HG02885 (cell line): Measurements from ENCODE around the gene TMEM258.

Experiments
- ATAC-seq: cut with Tn5 transposase; IDR thresholded peaks from one replicate; pipeline ENCODE4 v1.9.1; 2021; ENCODE audit warnings: mild to moderate bottlenecking; ENCODE audit not compliant: unreplicated experiment, poor library complexity

Gene TMEM258

GRCh38 chr11:61777234-61778090, 14.9 kb downstream of the TMEM258 start:
- ATAC-seq: no peak

GRCh38 chr11:61776561-61777075, 15.8 kb downstream of the TMEM258 start:
- peak; percentile 54 for ATAC-seq

DNA sequence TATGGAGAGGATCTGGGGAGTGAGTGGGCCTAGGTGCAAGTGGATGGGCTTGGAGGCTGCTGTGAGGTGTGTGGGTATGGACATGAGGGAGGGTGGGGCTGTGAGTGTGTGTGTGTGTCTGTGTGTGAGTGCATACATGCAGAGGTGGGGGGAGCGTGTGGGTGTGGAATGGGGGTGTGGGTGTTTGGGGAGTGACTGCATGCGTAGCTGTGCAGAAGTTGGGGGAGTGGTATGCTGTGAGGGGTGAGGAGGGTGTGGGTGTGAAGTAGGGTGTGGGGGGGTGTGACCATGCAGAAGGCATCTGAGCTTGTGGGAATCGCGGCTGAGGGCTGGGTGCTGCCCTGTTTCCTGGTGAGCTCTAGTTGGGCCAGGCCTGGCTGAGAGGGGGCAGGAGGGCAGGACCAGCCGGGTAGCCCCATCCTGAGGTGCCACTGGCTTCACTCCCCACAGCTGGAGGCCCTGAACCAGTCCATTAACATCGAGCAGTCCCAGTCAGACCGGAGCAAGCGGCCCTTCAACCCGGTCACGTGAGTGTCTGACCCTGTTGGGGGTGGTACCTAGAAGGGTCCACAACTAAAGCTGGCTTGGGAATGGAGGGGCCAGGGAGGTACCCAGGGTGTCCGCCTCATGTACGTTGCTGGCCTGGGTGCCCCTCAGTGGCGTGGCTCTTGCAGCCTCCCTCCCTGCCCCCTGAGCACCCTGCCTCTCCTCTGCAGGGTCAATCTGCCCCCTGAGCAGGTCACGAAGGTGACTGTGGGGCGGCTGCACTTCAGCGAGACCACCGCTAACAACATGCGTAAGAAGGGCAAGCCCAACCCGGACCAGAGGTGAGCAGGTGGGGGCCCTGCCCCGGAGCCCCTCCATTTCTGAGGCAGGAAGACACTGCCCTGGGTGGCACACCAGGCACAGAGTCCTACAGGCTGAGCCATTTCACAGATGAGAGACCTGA, 16.5 kb downstream of the TMEM258 start:
- no peak for ATAC-seq

DNA sequence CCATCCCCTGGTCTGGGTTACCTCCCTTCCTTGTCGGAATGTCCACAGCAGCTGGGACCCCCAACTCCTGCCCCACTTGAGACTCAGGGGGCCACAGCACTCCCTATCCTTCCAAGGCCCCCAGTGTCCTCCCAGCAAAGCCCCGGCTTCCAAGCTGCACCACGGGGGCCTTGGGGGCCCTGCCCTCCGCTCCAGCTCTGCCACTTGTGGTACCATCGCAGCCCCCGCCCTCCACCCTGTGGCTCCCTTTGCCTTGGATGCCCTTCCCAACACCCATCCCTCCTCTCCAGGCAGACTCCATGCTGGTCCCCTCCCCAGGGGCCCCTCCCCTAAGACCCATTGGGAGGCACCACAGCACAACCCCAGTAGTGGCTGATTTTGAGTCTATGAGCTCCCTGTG, 17.3 kb downstream of the TMEM258 start:
- no peak for ATAC-seq

DNA sequence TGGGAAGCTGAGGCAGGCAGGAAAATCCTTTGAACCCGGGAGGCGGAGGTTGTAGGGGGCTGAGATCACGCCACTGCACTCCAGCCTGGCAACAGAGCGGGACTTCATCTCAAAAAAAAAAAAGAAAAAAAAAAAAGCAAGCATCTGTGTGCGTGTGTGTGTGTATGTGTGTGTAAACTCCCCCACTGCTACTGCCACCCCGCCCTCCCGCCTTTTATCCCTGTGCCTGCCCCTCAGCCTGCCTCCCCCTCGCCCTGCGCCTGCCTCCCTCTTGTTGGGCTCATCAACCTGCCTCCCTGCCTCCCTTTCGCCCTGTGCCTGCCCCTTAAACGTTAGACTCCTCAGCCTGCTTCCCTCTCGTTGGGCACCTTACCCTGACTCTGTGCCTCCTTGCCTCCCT, 18.0 kb downstream of the TMEM258 start:
- no peak for ATAC-seq

DNA sequence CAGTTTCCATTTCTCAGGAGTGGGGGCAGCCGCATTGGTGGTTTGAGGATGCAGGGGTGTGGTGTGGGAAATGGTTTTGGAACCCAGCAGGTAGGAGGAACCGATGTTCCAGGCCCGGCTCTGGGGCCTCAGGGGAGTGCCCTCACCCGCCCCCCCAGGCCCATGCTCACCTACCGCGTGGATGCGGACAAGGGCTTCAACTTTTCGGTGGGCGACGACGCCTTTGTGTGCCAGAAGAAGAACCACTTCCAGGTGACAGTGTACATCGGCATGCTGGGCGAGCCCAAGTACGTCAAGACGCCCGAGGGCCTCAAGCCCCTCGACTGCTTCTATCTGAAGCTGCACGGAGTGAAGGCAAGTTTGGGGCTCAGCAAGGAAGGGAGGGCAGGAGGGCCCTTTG, 18.6 kb downstream of the TMEM258 start:
- no peak for ATAC-seq

- ATAC-seq: no peak
Measured at GRCh38 chr11:61773356-61773755, 19.0 kb downstream of the TMEM258 start.

DNA sequence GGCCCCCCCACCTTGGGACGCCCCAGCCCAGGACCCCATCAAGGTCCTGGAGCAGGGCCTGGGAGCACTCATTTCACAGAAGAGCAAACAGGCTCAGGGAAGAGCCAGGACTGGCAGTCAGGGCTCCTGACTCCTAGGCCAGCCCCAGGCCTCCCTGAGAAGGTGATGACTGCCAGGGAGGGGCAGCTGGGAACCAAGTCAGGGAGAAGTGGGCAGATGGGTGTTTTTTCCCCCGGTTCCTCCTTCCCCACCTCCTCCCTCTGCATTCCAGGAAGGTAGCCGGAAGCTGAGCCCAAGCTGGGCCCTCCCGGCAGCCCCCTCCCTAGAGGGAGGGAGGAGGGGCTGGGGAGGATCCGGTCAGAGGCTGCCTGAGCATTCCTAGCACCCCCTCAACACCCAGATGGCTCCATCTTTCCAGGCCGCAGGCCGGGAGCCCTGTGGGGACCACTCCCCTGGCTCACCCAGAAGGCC, 20.4 kb downstream of the TMEM258 start:
- ATAC-seq: no peak

DNA sequence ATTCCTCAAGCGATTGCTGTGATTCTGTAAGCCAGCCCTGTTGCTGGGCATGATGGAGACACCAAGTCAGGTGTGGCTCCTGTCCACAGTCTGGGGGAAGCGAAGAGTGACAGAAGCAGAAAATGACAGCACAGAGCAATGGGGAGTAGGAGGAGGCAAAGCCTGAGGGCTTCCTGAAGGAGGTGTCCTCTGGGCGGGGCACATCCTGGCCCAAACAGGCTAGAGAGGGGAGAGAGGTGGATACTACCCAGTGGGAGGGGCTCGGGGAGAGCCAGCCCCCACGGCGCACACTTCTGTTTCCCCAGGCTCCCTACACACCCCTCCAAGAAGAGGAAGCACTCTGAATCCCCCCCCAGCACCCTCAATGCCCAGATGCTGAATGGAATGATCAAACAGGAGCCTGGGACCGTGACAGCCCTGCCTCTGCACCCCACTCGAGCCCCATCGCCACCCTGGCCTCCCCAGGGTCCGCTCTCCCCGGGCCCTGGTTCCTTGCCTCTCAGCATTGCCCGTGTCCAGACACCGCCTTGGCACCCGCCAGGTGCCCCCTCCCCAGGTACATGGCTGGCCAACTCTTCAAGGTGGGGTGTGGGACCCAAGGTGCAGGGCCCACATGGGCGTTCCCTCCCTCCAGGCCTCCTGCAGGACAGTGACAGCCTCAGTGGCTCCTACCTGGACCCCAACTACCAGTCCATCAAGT, 21.1 kb downstream of the TMEM258 start:
- ATAC-seq: no peak

- no peak for ATAC-seq
Measured at GRCh38 chr11:61769946-61770683, 22.3 kb downstream of the TMEM258 start.

GRCh38 chr11:61769169-61769920, 23.1 kb downstream of the TMEM258 start:
- ATAC-seq: no peak

DNA sequence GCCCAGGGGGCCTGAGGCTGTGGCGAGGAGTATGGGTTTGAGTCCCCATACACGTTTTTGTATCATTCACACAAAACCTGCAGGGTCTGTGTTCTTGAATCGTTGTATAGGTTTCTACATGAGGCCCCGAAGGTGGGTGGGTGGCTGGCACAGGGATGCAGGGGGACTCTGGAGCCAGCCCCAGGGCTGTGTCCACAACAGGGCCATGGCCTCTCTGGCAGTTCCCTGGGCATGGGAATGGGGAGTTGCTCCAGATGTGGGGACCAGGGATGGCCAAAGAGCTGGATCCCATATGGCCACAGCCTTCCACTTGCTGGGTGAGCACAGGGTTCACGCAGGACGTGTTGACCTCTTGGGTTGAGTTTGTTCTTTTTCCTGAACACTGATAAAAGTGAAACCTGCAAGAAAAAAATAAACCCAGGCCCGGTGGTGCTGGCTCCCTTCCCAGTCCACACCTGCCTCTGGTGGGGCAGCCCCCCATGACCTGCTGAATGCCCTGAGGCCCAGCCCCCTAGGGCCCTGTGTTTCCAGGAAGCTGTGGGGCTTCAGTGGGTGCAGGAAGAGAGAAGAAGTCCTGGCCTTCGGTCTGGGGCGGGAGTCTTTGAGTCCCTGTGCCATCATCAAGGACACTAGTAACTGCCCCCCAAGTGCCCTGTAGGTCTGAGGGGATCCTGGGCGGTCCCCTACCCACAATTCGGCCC, 23.9 kb downstream of the TMEM258 start:
- no peak for ATAC-seq

DNA sequence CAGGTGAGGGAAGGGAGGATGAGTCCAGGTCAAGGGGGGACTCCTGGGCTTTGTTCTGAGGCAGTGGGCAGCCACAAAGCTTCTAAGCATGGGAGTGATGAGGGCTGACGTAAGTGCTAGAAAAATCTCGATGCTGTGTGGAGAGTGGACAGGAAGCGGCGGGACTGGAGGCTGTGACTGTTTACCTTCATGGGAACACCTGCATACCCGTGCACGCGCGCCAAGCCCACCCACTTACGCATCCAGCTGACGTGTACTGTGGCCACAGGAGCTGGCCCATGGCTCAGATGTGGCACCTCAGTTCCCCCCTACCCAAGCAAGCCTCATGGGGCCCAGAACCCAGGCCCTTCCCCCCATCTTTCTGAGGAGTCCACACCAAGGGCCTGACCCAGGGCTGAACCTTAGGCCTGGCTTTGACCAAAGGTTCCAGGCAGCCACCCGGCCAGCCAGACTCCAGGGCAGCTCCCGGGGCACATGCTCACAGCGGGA, 26.0 kb downstream of the TMEM258 start:
- ATAC-seq: no peak

DNA sequence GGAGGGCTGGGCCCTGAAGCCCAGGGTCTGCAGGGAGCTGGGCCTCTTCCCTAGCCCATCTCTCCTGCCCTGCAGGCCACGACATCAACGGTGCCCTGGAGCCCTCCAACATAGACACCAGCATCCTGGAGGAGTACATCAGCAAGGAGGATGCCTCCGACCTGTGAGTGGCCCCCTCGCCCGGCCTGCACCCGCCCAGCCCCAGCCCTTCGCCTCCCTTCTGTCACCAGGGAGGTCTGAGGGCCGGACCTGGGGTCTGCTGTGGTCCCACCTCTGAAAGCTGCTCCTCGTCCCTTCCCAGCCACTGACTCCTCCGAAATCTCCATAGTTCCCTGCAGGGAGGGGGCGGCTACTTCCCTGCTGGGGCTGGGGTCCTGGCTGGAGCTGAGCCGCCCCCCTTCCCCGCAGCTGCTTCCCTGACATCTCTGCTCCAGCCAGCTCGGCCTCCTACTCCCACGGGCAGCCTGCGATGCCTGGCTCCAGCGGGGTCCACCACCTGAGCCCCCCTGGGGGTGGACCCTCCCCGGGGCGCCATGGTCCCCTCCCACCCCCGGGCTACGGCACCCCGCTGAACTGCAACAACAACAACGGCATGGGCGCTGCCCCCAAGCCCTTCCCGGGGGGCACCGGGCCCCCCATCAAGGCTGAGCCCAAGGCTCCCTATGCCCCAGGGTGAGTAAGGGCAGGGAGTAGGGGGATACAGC, 26.7 kb downstream of the TMEM258 start:
- no peak for ATAC-seq

DNA sequence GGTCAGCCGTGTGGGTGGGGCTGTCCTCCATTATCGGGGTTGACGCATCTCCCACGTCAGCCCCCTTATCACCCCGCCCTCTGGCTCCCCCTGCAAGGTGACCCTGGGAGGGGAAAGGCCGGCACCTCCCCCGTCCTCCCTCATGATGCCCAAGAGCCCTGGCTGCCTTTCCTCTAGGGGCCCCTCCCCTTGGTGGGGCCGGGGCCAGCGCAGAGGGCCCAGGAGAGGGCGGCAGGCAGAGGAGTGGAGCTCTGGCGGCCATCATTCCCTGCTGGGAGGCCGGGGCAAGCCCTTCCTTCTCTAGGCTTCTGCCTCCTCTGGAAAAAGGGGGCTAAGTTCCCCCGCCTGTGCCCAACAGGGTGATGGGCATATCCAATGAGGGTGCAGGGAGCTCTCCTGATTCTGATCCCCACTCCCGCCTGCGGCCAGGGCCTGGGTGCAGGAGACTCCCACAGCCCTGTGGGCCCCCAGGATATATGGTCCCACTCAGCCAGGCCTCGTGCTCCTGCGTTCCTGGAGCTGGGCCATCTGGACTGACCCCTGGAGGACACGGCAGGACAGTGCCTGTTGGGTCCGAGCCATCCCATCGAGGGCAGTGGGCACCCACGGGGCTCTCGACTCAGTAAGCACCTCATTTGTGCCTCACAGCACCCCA, 27.7 kb downstream of the TMEM258 start:
- no peak for ATAC-seq

DNA sequence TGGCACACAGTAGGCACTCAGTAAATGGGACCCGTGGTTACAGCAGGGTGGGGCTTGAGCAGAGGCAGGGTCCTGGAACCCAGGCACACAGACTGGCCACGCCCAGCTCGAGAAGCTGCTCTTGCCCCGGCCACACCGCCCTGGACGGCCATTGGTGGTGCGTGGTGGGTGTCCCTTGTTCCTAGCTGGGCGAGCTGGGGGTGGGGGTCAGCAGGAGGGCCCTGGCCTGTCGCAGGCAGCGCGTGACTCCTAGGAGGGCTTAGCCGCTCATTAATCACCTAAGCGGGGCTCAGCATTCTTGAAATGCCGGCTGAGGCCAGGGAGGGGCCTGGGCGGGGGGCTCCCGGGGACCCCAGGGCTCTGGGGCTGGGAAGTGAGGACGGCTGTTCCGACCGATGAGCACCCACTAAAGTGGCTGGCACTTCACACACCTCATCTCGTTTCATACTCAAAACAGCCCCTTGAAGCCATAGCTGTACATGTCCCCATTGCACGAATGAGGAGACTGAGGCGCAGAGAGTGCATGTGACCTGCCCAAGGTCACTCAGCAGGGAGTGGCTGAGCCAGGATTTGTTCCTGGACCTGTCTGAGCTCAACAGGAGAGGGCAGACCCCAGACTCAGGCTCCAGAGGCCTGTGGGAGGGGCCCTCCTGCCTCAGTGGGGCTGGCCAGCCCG, 28.3 kb downstream of the TMEM258 start:
- no peak for ATAC-seq

DNA sequence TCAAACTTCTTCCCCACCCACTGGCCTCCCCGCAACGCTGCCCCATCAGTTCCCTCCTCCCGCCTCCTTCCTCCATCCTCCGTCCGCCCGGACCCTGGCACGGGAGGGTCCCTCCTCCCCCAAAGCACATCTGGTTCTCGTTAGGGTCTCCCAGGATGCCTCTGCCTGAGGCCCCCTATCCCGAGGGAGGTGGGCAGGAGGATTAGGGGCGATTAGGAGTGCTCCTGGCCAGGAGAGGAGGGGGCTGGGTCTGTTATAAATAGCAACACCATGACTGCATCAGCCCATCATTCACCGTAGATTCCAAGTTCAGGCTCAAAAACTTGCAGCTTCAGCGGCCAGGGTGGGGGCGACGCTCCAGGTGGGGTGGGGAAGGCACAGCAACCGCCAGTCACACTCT, 29.6 kb downstream of the TMEM258 start:
- ATAC-seq: no peak
